GM12801 (cell line): ENCODE data around the gene ZNF331.

Experiments
- TF ChIP-seq, protein P1 (sequence below): IDR thresholded peaks from one replicate; pipeline ENCODE4 v1.5.1; 2011; ENCODE audit warnings: control low read depth; ENCODE audit not compliant: insufficient read length; ENCODE audit errors: extremely low read depth

ZNF331 gene

DNA sequence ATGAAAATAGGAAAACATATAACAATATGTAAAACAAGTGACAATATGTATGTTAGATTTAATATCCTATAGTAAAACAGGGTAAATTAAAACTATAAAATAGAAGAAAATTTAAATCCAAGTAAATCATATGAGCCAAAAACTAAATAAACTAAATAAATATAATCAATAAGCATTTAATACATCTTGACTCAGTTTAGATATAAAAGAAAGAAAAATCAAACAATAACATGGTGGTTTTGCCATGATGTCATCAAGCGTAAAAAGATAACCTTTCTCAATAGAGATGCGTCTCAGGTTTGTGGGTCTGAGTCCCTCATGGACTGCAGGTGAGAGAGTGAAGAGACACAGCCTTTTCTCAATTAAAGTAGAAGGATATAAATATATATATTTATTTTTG lies 26.6 kb upstream of the ZNF331 start:
- TF ChIP-seq, protein P1, sequence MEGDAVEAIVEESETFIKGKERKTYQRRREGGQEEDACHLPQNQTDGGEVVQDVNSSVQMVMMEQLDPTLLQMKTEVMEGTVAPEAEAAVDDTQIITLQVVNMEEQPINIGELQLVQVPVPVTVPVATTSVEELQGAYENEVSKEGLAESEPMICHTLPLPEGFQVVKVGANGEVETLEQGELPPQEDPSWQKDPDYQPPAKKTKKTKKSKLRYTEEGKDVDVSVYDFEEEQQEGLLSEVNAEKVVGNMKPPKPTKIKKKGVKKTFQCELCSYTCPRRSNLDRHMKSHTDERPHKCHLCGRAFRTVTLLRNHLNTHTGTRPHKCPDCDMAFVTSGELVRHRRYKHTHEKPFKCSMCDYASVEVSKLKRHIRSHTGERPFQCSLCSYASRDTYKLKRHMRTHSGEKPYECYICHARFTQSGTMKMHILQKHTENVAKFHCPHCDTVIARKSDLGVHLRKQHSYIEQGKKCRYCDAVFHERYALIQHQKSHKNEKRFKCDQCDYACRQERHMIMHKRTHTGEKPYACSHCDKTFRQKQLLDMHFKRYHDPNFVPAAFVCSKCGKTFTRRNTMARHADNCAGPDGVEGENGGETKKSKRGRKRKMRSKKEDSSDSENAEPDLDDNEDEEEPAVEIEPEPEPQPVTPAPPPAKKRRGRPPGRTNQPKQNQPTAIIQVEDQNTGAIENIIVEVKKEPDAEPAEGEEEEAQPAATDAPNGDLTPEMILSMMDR = no peak

DNA sequence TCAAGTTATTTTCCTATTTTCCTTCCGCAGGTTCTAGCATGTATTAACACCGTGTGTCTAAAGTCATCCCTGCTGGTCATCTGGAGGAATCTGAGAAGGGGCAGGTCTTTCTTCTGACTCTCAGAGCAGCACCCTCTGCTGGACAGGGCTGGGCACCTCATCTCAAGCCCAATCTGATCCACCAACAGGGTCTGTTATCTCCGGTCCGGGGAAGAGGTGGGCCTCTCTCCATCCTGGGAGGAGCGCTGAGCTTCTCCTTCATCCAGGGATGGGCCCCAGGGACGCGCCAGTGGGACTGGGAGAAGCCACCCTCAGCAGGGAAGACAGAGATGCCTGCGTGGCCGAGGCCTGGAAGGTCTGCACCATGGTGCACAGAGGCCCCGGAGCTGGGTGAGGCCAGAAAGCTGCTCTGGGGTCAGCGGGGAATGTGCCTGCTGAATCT lies 26.0 kb upstream of the ZNF331 start:
- TF ChIP-seq, protein P1 = no peak

DNA sequence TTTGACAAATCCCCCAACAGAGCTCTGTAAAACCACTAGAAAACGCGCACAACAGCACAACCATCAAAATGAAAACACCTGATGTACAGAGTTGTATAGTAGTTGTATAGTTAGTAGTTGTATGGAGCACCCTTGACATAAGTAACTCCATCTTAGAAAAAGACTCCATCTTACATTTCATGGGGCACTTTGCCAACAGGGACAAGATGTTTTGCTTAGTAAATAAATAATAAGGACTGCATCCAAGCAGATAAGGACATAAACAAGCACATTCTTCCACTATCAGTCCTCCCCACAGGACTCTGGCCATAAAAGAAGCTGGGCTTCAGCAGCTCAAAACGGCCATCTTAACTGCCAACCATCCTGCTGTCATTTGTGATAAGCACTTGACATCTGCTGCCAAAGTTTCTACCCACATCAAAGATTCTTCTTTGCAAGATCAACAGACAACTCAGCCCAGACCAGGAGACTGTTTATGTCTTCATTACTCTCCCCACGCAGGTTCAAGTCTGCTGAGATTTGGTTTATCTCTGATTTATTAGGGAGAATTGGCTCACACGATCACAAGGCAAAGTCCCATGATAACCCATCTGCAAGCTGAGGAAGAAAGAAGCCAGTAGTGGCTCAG lies 20.7 kb upstream of the ZNF331 start:
- TF ChIP-seq, protein P1 = no peak

DNA sequence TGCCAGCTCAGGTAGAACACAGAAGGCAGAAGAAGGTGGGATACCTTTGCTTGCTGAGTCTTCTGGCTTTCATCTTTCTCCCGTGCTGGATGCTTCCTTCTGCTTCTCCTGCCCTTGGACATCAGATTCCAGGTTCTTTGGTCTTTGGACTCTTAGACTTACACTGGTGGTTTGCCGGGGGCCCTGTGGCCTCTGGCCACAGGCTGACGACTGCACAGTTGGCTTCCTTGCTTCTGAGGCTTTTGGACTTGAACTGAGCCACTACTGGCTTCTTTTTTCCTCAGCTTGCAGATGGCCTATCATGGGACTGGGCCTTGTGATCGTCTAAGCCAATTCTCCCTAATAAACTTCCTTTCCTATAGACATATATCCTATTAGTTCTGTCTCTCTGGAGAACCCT lies 19.8 kb upstream of the ZNF331 start:
- TF ChIP-seq, protein P1 = no peak

DNA sequence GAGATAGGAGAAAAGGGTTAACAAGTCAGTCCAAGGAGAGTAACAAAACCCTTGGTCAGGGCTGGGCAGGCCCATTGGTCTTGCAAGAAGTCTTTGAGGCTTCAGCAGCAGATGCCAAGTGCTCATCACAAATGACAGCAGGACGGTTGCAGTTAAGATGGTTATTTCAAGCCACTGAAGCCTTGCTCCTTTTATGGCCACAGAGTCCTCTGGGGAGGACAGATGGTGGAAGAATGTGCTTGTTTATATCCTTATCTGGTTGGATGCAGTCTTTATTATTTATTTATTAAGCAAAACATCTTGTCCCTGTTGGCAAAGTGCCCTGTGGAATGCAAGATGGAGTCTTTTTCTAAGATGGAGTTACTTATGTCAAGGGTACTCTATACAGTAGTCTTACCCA lies 19.2 kb upstream of the ZNF331 start:
- TF ChIP-seq, protein P1 = no peak

DNA sequence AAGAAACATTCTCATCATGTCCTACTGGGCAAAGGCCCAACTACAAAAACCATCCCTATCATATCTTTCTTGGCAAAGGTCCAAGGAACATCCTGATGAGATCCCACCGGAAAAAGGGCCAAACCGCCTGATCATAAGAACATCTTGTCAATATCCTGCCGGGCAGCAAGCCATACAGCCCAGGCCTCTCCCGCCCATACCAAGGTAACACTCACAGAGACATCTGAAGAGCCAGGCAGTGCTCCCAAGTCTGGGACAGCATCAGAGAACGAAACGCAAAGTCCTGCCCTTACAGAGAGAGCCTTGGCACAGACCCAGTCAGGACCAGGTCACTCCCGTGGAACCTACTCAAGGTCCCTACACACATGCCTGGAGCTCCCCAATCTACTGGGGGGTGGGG lies 18.5 kb upstream of the ZNF331 start:
- TF ChIP-seq, protein P1 = no peak

DNA sequence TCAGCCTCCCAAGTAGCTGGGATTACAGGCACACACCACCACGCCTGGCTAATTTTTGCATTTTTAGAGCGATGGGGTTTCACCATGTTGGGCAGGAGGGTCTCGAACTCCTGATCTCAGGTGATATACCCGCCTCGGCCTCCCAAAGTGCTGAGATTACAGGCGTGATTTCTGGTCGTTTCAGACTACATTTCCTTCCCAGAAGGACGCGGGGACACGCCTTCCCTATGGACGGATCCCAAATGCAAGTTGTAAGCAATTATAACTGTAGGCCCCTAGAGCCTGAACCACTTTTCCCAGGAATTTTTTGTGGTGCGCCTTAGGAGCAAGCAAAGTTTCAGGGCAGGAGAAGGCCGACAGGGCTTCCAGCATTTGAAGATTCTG lies 17.8 kb upstream of the ZNF331 start:
- TF ChIP-seq, protein P1 = no peak
